Right lobe of liver (tissue), 4 donors: ENCODE measurements around the gene TBXT.

Experiments
- POLR2A ChIP-seq: fragments of 450-650 bp; IDR thresholded peaks from one replicate; pipeline ENCODE4 v1.6.1; 2017; ENCODE audit warnings: antibody characterized with exemption, mild to moderate bottlenecking
- TF ChIP-seq, protein P1 (sequence below), 4 donors: fragments of 200-600 bp in 3 of 4; fragments of 450-650 bp in 1 of 4; IDR thresholded peaks; one replicate each; pipeline versions ENCODE4 v1.5.1 to v1.8.0; 2016 to 2022; ENCODE audit warnings: antibody characterized with exemption in 4 of 4, mild to moderate bottlenecking in 2 of 4
- donor health status: DM: no; HTN: no; CAD: no.
- donor health status: DM: no; HTN: no; CAD: no.
- donor health status: DM: no; HTN: yes; CAD: no.

- TF ChIP-seq, protein P1, sequence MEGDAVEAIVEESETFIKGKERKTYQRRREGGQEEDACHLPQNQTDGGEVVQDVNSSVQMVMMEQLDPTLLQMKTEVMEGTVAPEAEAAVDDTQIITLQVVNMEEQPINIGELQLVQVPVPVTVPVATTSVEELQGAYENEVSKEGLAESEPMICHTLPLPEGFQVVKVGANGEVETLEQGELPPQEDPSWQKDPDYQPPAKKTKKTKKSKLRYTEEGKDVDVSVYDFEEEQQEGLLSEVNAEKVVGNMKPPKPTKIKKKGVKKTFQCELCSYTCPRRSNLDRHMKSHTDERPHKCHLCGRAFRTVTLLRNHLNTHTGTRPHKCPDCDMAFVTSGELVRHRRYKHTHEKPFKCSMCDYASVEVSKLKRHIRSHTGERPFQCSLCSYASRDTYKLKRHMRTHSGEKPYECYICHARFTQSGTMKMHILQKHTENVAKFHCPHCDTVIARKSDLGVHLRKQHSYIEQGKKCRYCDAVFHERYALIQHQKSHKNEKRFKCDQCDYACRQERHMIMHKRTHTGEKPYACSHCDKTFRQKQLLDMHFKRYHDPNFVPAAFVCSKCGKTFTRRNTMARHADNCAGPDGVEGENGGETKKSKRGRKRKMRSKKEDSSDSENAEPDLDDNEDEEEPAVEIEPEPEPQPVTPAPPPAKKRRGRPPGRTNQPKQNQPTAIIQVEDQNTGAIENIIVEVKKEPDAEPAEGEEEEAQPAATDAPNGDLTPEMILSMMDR (IDR thresholded peaks at IDR 0.05) = no peak
- no peak for TF ChIP-seq POLR2A
These were observed 15.9 kb downstream of the TBXT start for GRCh38 chr6:166151798-166152197.
